GM18517 (cell line): Measurements from ENCODE around the gene MAEA.

Experiments used
- ATAC-seq: cut with Tn5 transposase; IDR thresholded peaks from one replicate; pipeline ENCODE4 v1.9.1; 2021; ENCODE audit warnings: mild to moderate bottlenecking, moderate library complexity; ENCODE audit not compliant: unreplicated experiment

The MAEA gene

GRCh38 chr4:1249731-1250526 lies 39.8 kb upstream of the MAEA start:
- ATAC-seq = peak; percentile 7

- ATAC-seq = no peak
Measured at GRCh38 chr4:1250527-1250812, 39.2 kb upstream of the MAEA start.

GRCh38 chr4:1250921-1251772 lies 38.5 kb upstream of the MAEA start:
- no peak for ATAC-seq

- ATAC-seq = no peak
Measured at GRCh38 chr4:1251773-1252066, 38.0 kb upstream of the MAEA start.

- ATAC-seq = no peak
Measured at GRCh38 chr4:1252928-1253492, 36.7 kb upstream of the MAEA start.

GRCh38 chr4:1253831-1254230 lies 35.9 kb upstream of the MAEA start:
- ATAC-seq = no peak

GRCh38 chr4:1255151-1255550 lies 34.5 kb upstream of the MAEA start:
- ATAC-seq = no peak

GRCh38 chr4:1255699-1256098 lies 34.0 kb upstream of the MAEA start:
- no peak for ATAC-seq

GRCh38 chr4:1258457-1258856 lies 31.2 kb upstream of the MAEA start:
- ATAC-seq = no peak

GRCh38 chr4:1259966-1260365 lies 29.7 kb upstream of the MAEA start:
- no peak for ATAC-seq

- no peak for ATAC-seq
Measured at GRCh38 chr4:1260418-1261106, 29.1 kb upstream of the MAEA start.

- ATAC-seq = no peak
Measured at GRCh38 chr4:1261107-1261928, 28.4 kb upstream of the MAEA start.

GRCh38 chr4:1264942-1265341 lies 24.7 kb upstream of the MAEA start:
- no peak for ATAC-seq

GRCh38 chr4:1265351-1265750 lies 24.3 kb upstream of the MAEA start:
- ATAC-seq = no peak

GRCh38 chr4:1266881-1267763 lies 22.6 kb upstream of the MAEA start:
- no peak for ATAC-seq

- ATAC-seq = no peak
Measured at GRCh38 chr4:1269209-1269608, 20.5 kb upstream of the MAEA start.

GRCh38 chr4:1271686-1272085 lies 18.0 kb upstream of the MAEA start:
- ATAC-seq = no peak

GRCh38 chr4:1274871-1275270 lies 14.8 kb upstream of the MAEA start:
- no peak for ATAC-seq

- no peak for ATAC-seq
Measured at GRCh38 chr4:1276984-1277383, 12.7 kb upstream of the MAEA start.
